LNCAP (cell line): Measurements from ENCODE around the gene MRI1.

Experiments
- CTCF ChIP-seq: fragments of 450-650 bp; IDR thresholded peaks from 2 replicates; pipeline ENCODE4 v1.5.1; 2017; ENCODE audit warnings: mild to moderate bottlenecking

Gene MRI1

GRCh38 chr19:13797870-13798269 lies 33.5 kb downstream of the MRI1 start:
- TF ChIP-seq CTCF = no peak

- TF ChIP-seq CTCF = no peak
Measured at GRCh38 chr19:13799669-13800068, 35.3 kb downstream of the MRI1 start.

GRCh38 chr19:13803038-13803437 lies 38.7 kb downstream of the MRI1 start:
- no peak for TF ChIP-seq CTCF

- 0 out of 2 replicates have a peak, but pooled peaks have one; percentile 26 for TF ChIP-seq CTCF
Measured at GRCh38 chr19:13804830-13805683, 40.7 kb downstream of the MRI1 start.

- TF ChIP-seq CTCF = no peak
Measured at GRCh38 chr19:13806728-13807127, 42.4 kb downstream of the MRI1 start.

GRCh38 chr19:13807421-13808021 lies 43.2 kb downstream of the MRI1 start:
- no peak for TF ChIP-seq CTCF

GRCh38 chr19:13808856-13809255 lies 44.5 kb downstream of the MRI1 start:
- TF ChIP-seq CTCF = no peak
